Measurements from ENCODE around the gene NTM. TPM values are rescaled to one million over a fixed set of nuclear protein-coding genes. Genes with fewer than 3 reads are reported as not detected.
A peak's percentile ranks its signal among the peaks of the same experiment; 100 is the strongest.
"Not testable (repeated sequence)": the region's sequence is repeated elsewhere in the genome, so short reads cannot be mapped to it uniquely, and the experiment has no call there.

The NTM gene
- polyA plus RNA-seq, 4 donors = 0.94 to 3.1 (median 1.4) TPM; not detected in 1

GRCh38 chr11:131421066-131421855 lies 50.8 kb downstream of the NTM start:
- DNase-seq (no peak), FAIRE-seq (no peak)
- 91 to 92% (median 92%) methylated on average over 10 of the region's 10 CpGs for WGBS, 3 donors
- Histone ChIP-seq H3K27me3 (ENCODE audit: control insufficient read depth in 3 of 3, insufficient read depth in 3 of 3, low read length in 3 of 3) (peaks cover 0 to 1% (median 0%) of the 10 kb centered on the region in 3 donors), H3K36me3 (ENCODE audit: control insufficient read depth in 3 of 3, insufficient read depth in 2 of 3, low read depth in 1 of 3, low read length in 3 of 3) (no peaks in the 10 kb centered on the region), H3K4me3 (ENCODE audit: low read depth in 1 of 3, low read length in 3 of 3) (no peak overlapping the region), H3K4me1 (ENCODE audit: control insufficient read depth in 3 of 3, insufficient read depth in 2 of 3, low read depth in 1 of 3, low read length in 2 of 3) (no peaks in the 10 kb centered on the region), H3K9me3 (ENCODE audit: control insufficient read depth in 2 of 2, insufficient read depth in 1 of 2, low read depth in 1 of 2, low read length in 1 of 2) (no peaks in the 10 kb centered on the region), H3K27ac (ENCODE audit: low read depth in 1 of 3, low read length in 2 of 3) (no peak overlapping the region)

GRCh38 chr11:131422029-131422428 lies 51.6 kb downstream of the NTM start:
- Histone ChIP-seq H3K9me3 (ENCODE audit: control insufficient read depth in 2 of 2, insufficient read depth in 1 of 2, low read depth in 1 of 2, low read length in 1 of 2) (no peaks in the 10 kb centered on the region), H3K27ac (ENCODE audit: low read depth in 1 of 3, low read length in 2 of 3) (no peak overlapping the region), H3K27me3 (ENCODE audit: control insufficient read depth in 3 of 3, insufficient read depth in 3 of 3, low read length in 3 of 3) (peaks cover 0 to 1% (median 0%) of the 10 kb centered on the region in 3 donors), H3K36me3 (ENCODE audit: control insufficient read depth in 3 of 3, insufficient read depth in 2 of 3, low read depth in 1 of 3, low read length in 3 of 3) (no peaks in the 10 kb centered on the region), H3K4me1 (ENCODE audit: control insufficient read depth in 3 of 3, insufficient read depth in 2 of 3, low read depth in 1 of 3, low read length in 2 of 3) (no peaks in the 10 kb centered on the region), H3K4me3 (ENCODE audit: low read depth in 1 of 3, low read length in 3 of 3) (no peak overlapping the region)
- WGBS, 3 donors = 60 to 77% (median 63%) methylated on average over 3 of the region's 3 CpGs
- no peak for DNase-seq
- no peak for FAIRE-seq

- 27 to 34% (median 28%) methylated on average over 4 of the region's 4 CpGs for WGBS, 3 donors
- FAIRE-seq = no peak
Observed at GRCh38 chr11:131422496-131422895, 52.1 kb downstream of the NTM start.

GRCh38 chr11:131423688-131424087 lies 53.3 kb downstream of the NTM start:
- FAIRE-seq (no peak), DNase-seq (peak; percentile 38 to 84)
- no peaks in the 10 kb centered on the region for H3K4me1 ChIP-seq (ENCODE audit: control insufficient read depth in 3 of 3, insufficient read depth in 2 of 3, low read depth in 1 of 3, low read length in 2 of 3)
- no peaks in the 10 kb centered on the region for H3K9me3 ChIP-seq (ENCODE audit: control insufficient read depth in 2 of 2, insufficient read depth in 1 of 2, low read depth in 1 of 2, low read length in 1 of 2)
- H3K36me3 ChIP-seq (ENCODE audit: control insufficient read depth in 3 of 3, insufficient read depth in 2 of 3, low read depth in 1 of 3, low read length in 3 of 3) = no peaks in the 10 kb centered on the region
- 21 to 47% (median 22%) methylated on average over 4 of the region's 4 CpGs for WGBS, 3 donors
- no peak overlapping the region for H3K4me3 ChIP-seq (ENCODE audit: low read depth in 1 of 3, low read length in 3 of 3)
- H3K27ac ChIP-seq (ENCODE audit: low read depth in 1 of 3, low read length in 2 of 3) = peak overlapping the region in 1 of 3 donors; percentile 52
- H3K27me3 ChIP-seq (ENCODE audit: control insufficient read depth in 3 of 3, insufficient read depth in 3 of 3, low read length in 3 of 3) = peaks cover 0 to 1% (median 0%) of the 10 kb centered on the region in 3 donors

More at GRCh38 chr11:131422496-131422895, 52.1 kb downstream of the NTM start:
- Histone ChIP-seq H3K36me3 (ENCODE audit: control insufficient read depth in 3 of 3, insufficient read depth in 2 of 3, low read depth in 1 of 3, low read length in 3 of 3) (no peaks in the 10 kb centered on the region), H3K4me1 (ENCODE audit: control insufficient read depth in 3 of 3, insufficient read depth in 2 of 3, low read depth in 1 of 3, low read length in 2 of 3) (no peaks in the 10 kb centered on the region), H3K27ac (ENCODE audit: low read depth in 1 of 3, low read length in 2 of 3) (no peak overlapping the region), H3K27me3 (ENCODE audit: control insufficient read depth in 3 of 3, insufficient read depth in 3 of 3, low read length in 3 of 3) (peaks cover 0 to 1% (median 0%) of the 10 kb centered on the region in 3 donors), H3K4me3 (ENCODE audit: low read depth in 1 of 3, low read length in 3 of 3) (no peak overlapping the region), H3K9me3 (ENCODE audit: control insufficient read depth in 2 of 2, insufficient read depth in 1 of 2, low read depth in 1 of 2, low read length in 1 of 2) (no peaks in the 10 kb centered on the region)
- DNase-seq = peak in 1 of 2 donors; percentile 71

- H3K4me1 ChIP-seq (ENCODE audit: control insufficient read depth in 3 of 3, insufficient read depth in 2 of 3, low read depth in 1 of 3, low read length in 2 of 3); DNase-seq; H3K27ac ChIP-seq (ENCODE audit: low read depth in 1 of 3, low read length in 2 of 3); H3K9me3 ChIP-seq (ENCODE audit: control insufficient read depth in 2 of 2, insufficient read depth in 1 of 2, low read depth in 1 of 2, low read length in 1 of 2); H3K36me3 ChIP-seq (ENCODE audit: control insufficient read depth in 3 of 3, insufficient read depth in 2 of 3, low read depth in 1 of 3, low read length in 3 of 3); H3K27me3 ChIP-seq (ENCODE audit: control insufficient read depth in 3 of 3, insufficient read depth in 3 of 3, low read length in 3 of 3); H3K4me3 ChIP-seq (ENCODE audit: low read depth in 1 of 3, low read length in 3 of 3); FAIRE-seq: not testable (repeated sequence)
- 13 to 62% (median 33%) methylated on average over 8 of the region's 8 CpGs for WGBS, 3 donors
Observed at GRCh38 chr11:131424257-131424876, 54.0 kb downstream of the NTM start.

GRCh38 chr11:131425285-131425684 lies 54.9 kb downstream of the NTM start:
- Histone ChIP-seq H3K27me3 (ENCODE audit: control insufficient read depth in 3 of 3, insufficient read depth in 3 of 3, low read length in 3 of 3) (peaks cover 0 to 1% (median 0%) of the 10 kb centered on the region in 3 donors), H3K4me3 (ENCODE audit: low read depth in 1 of 3, low read length in 3 of 3) (no peak overlapping the region), H3K36me3 (ENCODE audit: control insufficient read depth in 3 of 3, insufficient read depth in 2 of 3, low read depth in 1 of 3, low read length in 3 of 3) (no peaks in the 10 kb centered on the region), H3K9me3 (ENCODE audit: control insufficient read depth in 2 of 2, insufficient read depth in 1 of 2, low read depth in 1 of 2, low read length in 1 of 2) (no peaks in the 10 kb centered on the region), H3K27ac (ENCODE audit: low read depth in 1 of 3, low read length in 2 of 3) (no peak overlapping the region), H3K4me1 (ENCODE audit: control insufficient read depth in 3 of 3, insufficient read depth in 2 of 3, low read depth in 1 of 3, low read length in 2 of 3) (no peaks in the 10 kb centered on the region)
- FAIRE-seq = no peak
- WGBS, 3 donors = 6 to 61% (median 35%) methylated on average over 5 of the region's 5 CpGs
- DNase-seq = peak in 1 of 2 donors; percentile 56

DNA sequence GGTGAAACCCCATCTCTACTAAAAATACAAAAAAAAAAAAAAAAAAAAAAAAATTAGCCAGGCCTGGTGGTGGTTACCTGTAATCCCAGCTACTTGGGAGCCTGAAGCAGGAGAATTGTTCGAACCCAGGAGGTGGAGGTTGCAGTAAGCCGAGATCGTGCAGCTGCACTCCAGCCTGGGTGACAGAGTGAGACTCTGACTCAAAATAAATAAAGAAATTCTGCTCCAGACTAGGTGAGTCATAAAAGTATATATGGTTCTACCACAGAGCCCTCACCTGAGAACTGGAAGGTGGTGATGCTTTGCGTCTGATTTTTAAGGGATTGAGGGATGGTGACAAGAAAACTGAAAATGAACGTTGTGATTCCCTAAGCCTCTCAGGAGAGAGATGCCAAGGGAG lies 58.4 kb downstream of the NTM start:
- 20 to 61% (median 42%) methylated on average over 5 of the region's 5 CpGs for WGBS, 3 donors
- DNase-seq = no peak
- Histone ChIP-seq H3K27me3 (ENCODE audit: control insufficient read depth in 3 of 3, insufficient read depth in 3 of 3, low read length in 3 of 3) (peaks cover 0 to 1% (median 0%) of the 10 kb centered on the region in 3 donors), H3K27ac (ENCODE audit: low read depth in 1 of 3, low read length in 2 of 3) (no peak overlapping the region), H3K4me3 (ENCODE audit: low read depth in 1 of 3, low read length in 3 of 3) (no peak overlapping the region), H3K4me1 (ENCODE audit: control insufficient read depth in 3 of 3, insufficient read depth in 2 of 3, low read depth in 1 of 3, low read length in 2 of 3) (no peaks in the 10 kb centered on the region), H3K9me3 (ENCODE audit: control insufficient read depth in 2 of 2, insufficient read depth in 1 of 2, low read depth in 1 of 2, low read length in 1 of 2) (no peaks in the 10 kb centered on the region), H3K36me3 (ENCODE audit: control insufficient read depth in 3 of 3, insufficient read depth in 2 of 3, low read depth in 1 of 3, low read length in 3 of 3) (no peaks in the 10 kb centered on the region)
- FAIRE-seq = no peak

GRCh38 chr11:131430473-131431208 lies 60.2 kb downstream of the NTM start:
- Histone ChIP-seq H3K4me3 (ENCODE audit: low read depth in 1 of 3, low read length in 3 of 3) (no peak overlapping the region), H3K27ac (ENCODE audit: low read depth in 1 of 3, low read length in 2 of 3) (no peak overlapping the region), H3K27me3 (ENCODE audit: control insufficient read depth in 3 of 3, insufficient read depth in 3 of 3, low read length in 3 of 3) (no peaks in the 10 kb centered on the region), H3K9me3 (ENCODE audit: control insufficient read depth in 2 of 2, insufficient read depth in 1 of 2, low read depth in 1 of 2, low read length in 1 of 2) (no peaks in the 10 kb centered on the region), H3K4me1 (ENCODE audit: control insufficient read depth in 3 of 3, insufficient read depth in 2 of 3, low read depth in 1 of 3, low read length in 2 of 3) (no peaks in the 10 kb centered on the region), H3K36me3 (ENCODE audit: control insufficient read depth in 3 of 3, insufficient read depth in 2 of 3, low read depth in 1 of 3, low read length in 3 of 3) (no peaks in the 10 kb centered on the region)
- DNase-seq (no peak), FAIRE-seq (no peak)
- WGBS, 3 donors = 60 to 71% (median 68%) methylated on average over 11 of the region's 11 CpGs

Measured in small intestine (tissue), 7 donors.